ENCODE results near the gene RPS10. TPM values are rescaled to one million over a fixed set of nuclear protein-coding genes. Genes with fewer than 3 reads are reported as not detected.
"Not testable (repeated sequence)": the region's sequence is repeated elsewhere in the genome, so short reads cannot be mapped to it uniquely, and the experiment has no call there.

The RPS10 gene
- total RNA-seq, 1 donor, result 6,119 TPM

GRCh38 chr6:34374508-34374907 is 51.4 kb downstream of the RPS10 start:
- no peak for DNase-seq (ENCODE audit: low read depth in 2 of 3, low spot score in 2 of 3)

DNA sequence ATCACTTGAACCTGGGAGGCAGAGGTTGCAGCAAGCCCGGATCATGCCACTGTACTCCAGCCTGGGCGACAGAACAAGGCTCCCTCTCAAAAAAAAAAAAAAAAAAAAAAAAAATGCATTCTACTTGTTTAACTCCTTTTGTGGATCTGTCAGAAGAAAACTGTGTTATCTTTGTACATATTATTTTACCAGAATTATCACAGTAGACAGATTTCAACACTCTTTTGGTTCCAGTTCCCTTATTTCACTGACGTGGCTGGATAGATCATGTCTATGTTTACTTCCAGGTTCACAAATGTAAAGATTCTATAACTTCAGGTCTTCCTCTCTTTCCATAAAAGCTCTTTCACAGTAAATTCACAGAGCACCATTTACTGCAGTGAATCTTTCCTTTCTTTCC is 51.8 kb downstream of the RPS10 start:
- peak in 1 of 3 donors; percentile 64 for DNase-seq (ENCODE audit: low read depth in 2 of 3, low spot score in 2 of 3)

- DNase-seq (ENCODE audit: low read depth in 2 of 3, low spot score in 2 of 3), result no peak
Measured at GRCh38 chr6:34373511-34373910, 52.4 kb downstream of the RPS10 start.

- not testable (repeated sequence) for DNase-seq (ENCODE audit: low read depth in 2 of 3, low spot score in 2 of 3)
Measured at GRCh38 chr6:34371865-34372264, 54.0 kb downstream of the RPS10 start.

DNA sequence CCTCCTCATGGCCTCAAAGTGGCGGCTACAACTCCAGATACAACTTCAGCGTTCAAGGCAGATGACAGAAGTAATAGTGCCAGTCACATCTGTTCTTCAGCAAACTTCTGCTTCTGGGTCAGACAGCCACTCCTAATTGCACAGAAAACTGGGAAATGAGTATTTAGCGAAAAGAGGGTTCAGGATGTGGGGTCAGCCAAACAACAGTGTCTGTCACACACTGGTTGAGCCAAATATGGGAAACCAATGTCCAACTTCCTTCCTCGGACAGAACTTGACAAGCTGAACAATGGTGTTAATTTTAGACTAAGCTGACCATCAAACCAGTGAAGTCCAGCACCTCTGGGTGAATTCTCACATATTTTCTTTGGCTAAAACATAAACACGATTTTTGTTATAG is 55.5 kb downstream of the RPS10 start:
- no peak for DNase-seq (ENCODE audit: low read depth in 2 of 3, low spot score in 2 of 3)

- DNase-seq (ENCODE audit: low read depth in 2 of 3, low spot score in 2 of 3), result no peak
Measured at GRCh38 chr6:34369385-34369784, 56.5 kb downstream of the RPS10 start.

Other genes starting within 250 kb of the RPS10 start
- gene HMGA1, start 189.2 kb downstream of the RPS10 start, total RNA-seq, result 258 TPM
- 35.5 TPM for gene SMIM29, start 177.1 kb downstream of the RPS10 start, total RNA-seq
- 28.3 TPM for gene NUDT3, start 33.4 kb downstream of the RPS10 start, total RNA-seq
- gene PACSIN1, start 40.0 kb upstream of the RPS10 start, total RNA-seq, result 1.6 TPM
- gene SPDEF, start 130.3 kb upstream of the RPS10 start, total RNA-seq, result under 0.01 TPM